ENCODE data around the gene ORM2.
A peak's percentile ranks its signal among the peaks of the same experiment; 100 is the strongest.
"Not testable (repeated sequence)": the region's sequence is repeated elsewhere in the genome, so short reads cannot be mapped to it uniquely, and the experiment has no call there.

Gene ORM2

DNA sequence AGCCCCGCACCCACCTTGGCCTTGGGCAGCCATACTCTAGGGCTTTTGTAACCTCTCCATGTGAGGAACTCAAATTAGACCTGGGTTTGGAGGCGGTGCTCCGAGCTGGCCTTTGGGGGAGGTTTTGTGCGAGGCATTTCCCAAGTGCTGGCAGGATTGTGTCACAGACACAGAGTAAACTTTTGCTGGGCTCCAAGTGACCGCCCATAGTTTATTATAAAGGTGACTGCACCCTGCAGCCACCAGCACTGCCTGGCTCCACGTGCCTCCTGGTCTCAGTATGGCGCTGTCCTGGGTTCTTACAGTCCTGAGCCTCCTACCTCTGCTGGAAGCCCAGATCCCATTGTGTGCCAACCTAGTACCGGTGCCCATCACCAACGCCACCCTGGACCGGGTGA is at the start of gene ORM2:
Gene ORM2 (plus strand): TSS at position 245 of the 398 bp plus-strand sequence. CDS start 36 bp downstream, at position 281.
- DNase-seq; in situ Hi-C loops (cut with HindIII; ENCODE audit: low pct_ligation_motif_present, low pct_unique_long_range_greater_than_20kb, low sequenced_read_pairs): not testable (repeated sequence)

- in situ Hi-C loops (cut with HindIII; ENCODE audit: low pct_ligation_motif_present, low pct_unique_long_range_greater_than_20kb, low sequenced_read_pairs): loop anchor here (25.0 kb wide), 1 partner anchor 194 kb away; the partner anchor contains the start of genes AMBP and KIF12
- no peak for DNase-seq
Observed at GRCh38 chr9:114280636-114281472, 48.8 kb upstream of the ORM2 start.

DNA sequence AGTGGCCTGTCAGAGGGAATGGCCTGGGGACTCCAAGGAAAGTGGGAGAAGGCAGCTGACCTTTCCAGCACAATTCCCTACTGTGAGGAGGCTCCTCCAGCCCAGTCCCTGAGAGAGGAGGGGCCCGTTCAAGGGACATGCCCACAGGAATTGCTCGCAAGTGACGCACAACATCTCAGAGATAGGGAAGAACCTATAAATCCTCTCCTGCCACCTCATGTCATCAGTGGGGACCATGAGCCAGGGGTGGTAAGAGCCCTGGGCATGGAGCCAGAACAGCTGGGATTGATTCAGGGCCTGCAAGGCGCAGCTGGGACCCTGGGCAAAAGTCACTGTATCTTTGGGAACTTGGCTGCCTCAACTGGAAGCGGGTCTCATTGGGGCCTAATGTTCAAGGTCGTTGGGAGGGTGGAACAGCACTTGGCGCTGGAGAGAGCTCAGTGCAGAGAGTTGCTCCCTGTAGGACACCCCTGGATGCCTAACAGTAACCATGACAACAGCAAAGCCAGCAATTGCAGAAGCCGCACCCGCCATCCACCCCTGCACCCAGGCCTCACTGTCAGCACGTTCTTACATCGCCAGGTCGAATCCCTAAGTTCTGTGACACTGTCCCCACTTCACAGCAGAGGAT is 48.1 kb upstream of the ORM2 start:
- in situ Hi-C loops (cut with HindIII; ENCODE audit: low pct_ligation_motif_present, low pct_unique_long_range_greater_than_20kb, low sequenced_read_pairs): loop anchor here (25.0 kb wide), 1 partner anchor 194 kb away; the partner anchor contains the start of genes AMBP and KIF12
- DNase-seq: no peak

GRCh38 chr9:114282104-114282485 is 47.6 kb upstream of the ORM2 start:
- in situ Hi-C loops (cut with HindIII; ENCODE audit: low pct_ligation_motif_present, low pct_unique_long_range_greater_than_20kb, low sequenced_read_pairs): loop anchor here (25.0 kb wide), 1 partner anchor 195 kb away; the partner anchor contains the start of genes AMBP and KIF12
- DNase-seq: no peak

- in situ Hi-C loops (cut with HindIII; ENCODE audit: low pct_ligation_motif_present, low pct_unique_long_range_greater_than_20kb, low sequenced_read_pairs): loop anchor here (25.0 kb wide), 1 partner anchor 195 kb away; the partner anchor contains the start of genes AMBP and KIF12
- DNase-seq: no peak
Observed at GRCh38 chr9:114282507-114282906, 47.2 kb upstream of the ORM2 start.

DNA sequence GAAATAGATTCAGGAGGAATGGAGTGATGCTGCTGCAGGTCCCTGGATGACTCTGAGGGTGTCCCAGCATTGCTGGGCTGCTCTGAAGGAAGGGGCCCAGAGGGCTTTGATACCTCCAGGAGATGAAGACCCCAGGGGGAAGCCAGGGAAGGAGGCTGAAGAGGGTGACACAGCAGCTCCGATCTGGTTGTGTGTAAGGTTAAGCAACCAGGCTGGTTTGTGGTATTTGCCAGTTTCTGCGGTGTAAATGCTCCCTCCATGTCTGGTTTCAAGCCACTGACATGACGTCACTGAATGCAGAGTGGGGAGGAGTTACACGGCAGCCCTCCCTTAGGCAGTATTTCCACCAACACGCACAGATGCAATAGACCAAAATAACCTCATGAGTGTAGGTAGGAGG is 46.7 kb upstream of the ORM2 start:
- DNase-seq: no peak
- in situ Hi-C loops (cut with HindIII; ENCODE audit: low pct_ligation_motif_present, low pct_unique_long_range_greater_than_20kb, low sequenced_read_pairs): loop anchor here (25.0 kb wide), 1 partner anchor 196 kb away; the partner anchor contains the start of genes AMBP and KIF12

GRCh38 chr9:114283551-114284111 is 46.0 kb upstream of the ORM2 start:
- in situ Hi-C loops (cut with HindIII; ENCODE audit: low pct_ligation_motif_present, low pct_unique_long_range_greater_than_20kb, low sequenced_read_pairs): loop anchor here (25.0 kb wide), 1 partner anchor 196 kb away; the partner anchor contains the start of genes AMBP and KIF12
- no peak for DNase-seq

DNA sequence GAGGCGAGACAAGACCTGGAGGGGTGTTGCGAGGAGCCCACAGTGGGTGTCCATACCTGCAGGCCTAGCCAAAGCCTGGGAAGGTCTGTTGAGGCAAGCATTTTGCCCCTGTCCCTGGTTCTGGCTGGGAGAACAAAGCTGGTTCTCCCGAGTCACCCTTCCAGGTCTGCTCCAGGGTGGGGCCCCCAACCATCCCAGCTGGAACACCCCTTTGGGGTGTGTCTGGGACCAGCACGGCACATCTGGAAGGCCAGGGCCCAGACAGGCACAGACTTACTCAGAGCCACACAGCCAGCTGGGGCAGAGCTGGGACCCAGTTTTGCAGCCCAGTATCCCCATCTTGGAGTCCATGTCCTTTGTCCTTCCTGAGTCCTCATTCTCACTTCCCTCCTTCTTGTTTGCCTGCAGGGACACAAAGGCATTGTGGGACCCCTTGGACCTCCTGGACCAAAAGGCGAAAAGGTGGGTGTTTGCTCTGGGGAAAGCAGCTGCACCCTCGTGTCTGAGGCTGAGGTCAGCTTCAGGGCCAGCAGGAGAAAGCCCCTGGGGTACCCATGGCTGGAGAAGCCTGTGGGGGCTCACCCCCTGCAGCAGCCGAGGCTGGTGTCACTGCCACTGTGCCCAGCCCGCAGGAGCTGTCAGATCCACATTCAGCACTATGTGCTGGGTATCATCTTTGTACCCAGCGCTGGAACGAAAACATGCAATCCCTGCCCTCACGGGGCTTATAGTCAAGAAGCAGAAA is 45.2 kb upstream of the ORM2 start:
- in situ Hi-C loops (cut with HindIII; ENCODE audit: low pct_ligation_motif_present, low pct_unique_long_range_greater_than_20kb, low sequenced_read_pairs): loop anchor here (25.0 kb wide), 1 partner anchor 197 kb away; the partner anchor contains the start of genes AMBP and KIF12
- no peak for DNase-seq

GRCh38 chr9:114285166-114285867 is 44.4 kb upstream of the ORM2 start:
- in situ Hi-C loops (cut with HindIII; ENCODE audit: low pct_ligation_motif_present, low pct_unique_long_range_greater_than_20kb, low sequenced_read_pairs): loop anchor here (25.0 kb wide), 1 partner anchor 198 kb away; the partner anchor contains the start of genes AMBP and KIF12
- DNase-seq: peak; percentile 81

- in situ Hi-C loops (cut with HindIII; ENCODE audit: low pct_ligation_motif_present, low pct_unique_long_range_greater_than_20kb, low sequenced_read_pairs): loop anchor here (25.0 kb wide), 1 partner anchor 199 kb away; the partner anchor contains the start of genes AMBP and KIF12
- no peak for DNase-seq
Observed at GRCh38 chr9:114286146-114286679, 43.5 kb upstream of the ORM2 start.

DNA sequence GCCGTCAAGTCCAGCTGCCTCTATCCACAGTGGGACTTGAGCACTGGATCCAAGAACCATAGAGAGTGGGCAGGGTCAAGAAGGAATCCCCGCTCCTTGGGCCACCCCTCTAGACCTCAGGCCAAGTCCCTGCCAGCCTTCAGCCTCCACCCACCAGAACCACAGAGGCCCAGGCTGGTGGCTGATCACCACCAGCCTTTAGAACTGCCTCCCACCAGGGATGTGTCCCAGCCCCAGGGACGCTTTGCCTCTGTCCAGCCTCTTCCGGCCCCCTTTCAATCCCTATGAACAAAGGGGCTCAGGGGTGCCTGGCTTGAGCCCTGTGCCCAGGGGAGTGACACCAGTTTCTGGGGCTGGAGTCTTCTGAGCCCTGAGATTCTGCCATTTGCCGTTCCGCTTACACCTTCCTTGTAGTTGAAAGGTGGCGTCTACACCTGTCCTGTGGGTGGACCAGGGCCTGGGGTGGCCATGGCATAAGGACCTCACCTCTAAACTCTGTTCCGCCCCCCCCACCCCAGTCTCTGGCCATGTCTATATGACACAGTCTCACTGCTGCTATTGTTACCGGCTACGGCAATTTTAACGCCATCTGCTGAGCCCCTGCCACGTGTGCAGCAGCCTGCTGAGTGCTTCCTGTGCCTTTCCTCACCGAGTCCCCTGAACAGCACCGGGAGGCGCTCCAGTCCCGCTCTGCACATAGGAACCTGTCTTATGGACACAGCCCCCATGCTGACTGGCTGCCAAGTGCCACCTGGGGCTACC is 42.5 kb upstream of the ORM2 start:
- in situ Hi-C loops (cut with HindIII; ENCODE audit: low pct_ligation_motif_present, low pct_unique_long_range_greater_than_20kb, low sequenced_read_pairs): loop anchor here (25.0 kb wide), 1 partner anchor 200 kb away; the partner anchor contains the start of genes AMBP and KIF12
- no peak for DNase-seq

- DNase-seq: no peak
- in situ Hi-C loops (cut with HindIII; ENCODE audit: low pct_ligation_motif_present, low pct_unique_long_range_greater_than_20kb, low sequenced_read_pairs): loop anchor here (25.0 kb wide), 1 partner anchor 200 kb away; the partner anchor contains the start of genes AMBP and KIF12
Observed at GRCh38 chr9:114287763-114288192, 41.9 kb upstream of the ORM2 start.

- DNase-seq: peak; percentile 72
- in situ Hi-C loops (cut with HindIII; ENCODE audit: low pct_ligation_motif_present, low pct_unique_long_range_greater_than_20kb, low sequenced_read_pairs): loop anchor here (25.0 kb wide), 1 partner anchor 201 kb away; the partner anchor contains the start of genes AMBP and KIF12
Observed at GRCh38 chr9:114288193-114289091, 41.2 kb upstream of the ORM2 start.

GRCh38 chr9:114289106-114289505 is 40.6 kb upstream of the ORM2 start:
- DNase-seq: no peak
- in situ Hi-C loops (cut with HindIII; ENCODE audit: low pct_ligation_motif_present, low pct_unique_long_range_greater_than_20kb, low sequenced_read_pairs): loop anchor here (25.0 kb wide), 1 partner anchor 202 kb away; the partner anchor contains the start of genes AMBP and KIF12
